ENCODE data around the gene GGTLC1.

GGTLC1 gene

GRCh38 chr20:23959054-23959453, 29.5 kb downstream of the GGTLC1 start:
- DNase-seq, result no peak

DNA sequence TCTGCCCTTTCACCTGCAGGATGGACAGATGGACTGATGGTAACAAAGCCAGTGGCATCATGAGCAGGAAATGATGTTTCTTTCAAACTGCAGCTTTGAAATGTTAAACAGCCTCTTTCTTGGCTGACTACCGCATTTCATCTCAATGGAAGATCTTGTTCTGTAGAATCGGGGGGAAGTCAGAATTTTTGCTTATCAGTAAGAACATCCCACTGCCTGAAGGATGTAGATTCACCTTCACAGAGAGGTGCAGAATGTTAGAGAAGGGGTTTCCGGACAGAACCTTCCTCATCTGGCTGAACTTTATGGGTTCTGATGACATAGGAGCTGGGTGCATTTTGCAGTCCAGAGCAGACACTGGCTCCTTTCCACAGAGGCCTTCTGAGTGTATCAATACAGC, 32.7 kb downstream of the GGTLC1 start:
- no peak for DNase-seq

- DNase-seq, result no peak
Observed at GRCh38 chr20:23954008-23954745, 34.4 kb downstream of the GGTLC1 start.

DNA sequence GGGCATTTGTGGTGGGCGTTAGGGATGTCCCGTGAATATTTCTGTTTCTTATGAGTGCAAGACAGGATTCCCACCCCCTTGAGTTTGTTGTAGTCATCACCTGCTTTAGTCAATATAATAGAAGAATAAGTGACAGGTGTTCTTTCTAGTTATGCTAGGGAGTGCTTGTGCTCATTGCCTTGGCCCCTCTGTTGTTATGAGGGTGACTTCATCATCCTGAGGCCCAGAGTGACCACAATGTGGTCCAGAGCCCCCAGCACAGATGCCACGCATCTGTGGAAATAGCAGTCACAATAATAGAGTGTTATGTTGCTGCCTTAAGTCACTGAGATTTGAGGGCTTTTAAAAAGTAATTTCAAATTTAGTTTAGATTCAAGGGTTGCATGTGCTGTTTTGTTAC, 42.4 kb downstream of the GGTLC1 start:
- DNase-seq, result no peak

DNA sequence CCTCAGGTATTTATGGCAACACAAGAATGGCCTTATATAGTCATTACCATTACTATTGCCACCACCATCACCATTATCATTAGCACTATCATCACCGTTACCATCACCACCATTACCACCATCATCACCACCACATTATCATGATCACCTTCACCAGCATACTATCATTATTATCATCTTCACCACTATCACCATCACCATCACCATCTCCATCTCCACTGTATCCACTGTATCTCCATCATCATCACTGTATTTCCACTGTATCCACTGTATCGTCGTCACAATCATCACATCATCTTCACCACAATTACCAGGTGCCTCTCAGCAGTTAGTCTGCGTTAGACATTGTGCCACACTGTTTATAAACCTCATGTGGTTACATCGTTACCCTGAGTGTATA, 45.3 kb downstream of the GGTLC1 start:
- no peak for DNase-seq

DNA sequence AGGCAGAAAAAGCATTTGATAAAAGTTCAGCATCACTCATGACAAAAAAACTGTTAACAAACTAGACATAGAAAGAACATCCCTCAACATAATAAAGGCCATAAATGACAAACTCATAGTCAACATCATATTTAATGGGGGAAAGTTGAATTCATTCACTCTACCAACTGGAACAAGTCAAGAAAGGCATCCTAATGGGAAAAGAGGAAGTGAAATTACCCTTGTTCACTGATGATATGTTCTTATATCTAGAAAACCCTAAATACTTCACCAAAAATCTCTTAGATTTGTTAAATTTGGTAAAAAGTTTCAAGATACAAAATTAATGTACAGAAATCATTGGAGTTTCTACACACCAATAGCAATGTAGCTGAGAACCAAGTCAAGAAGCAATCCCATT, 48.9 kb downstream of the GGTLC1 start:
- no peak for DNase-seq

GRCh38 chr20:23939063-23939462, 49.5 kb downstream of the GGTLC1 start:
- no peak for DNase-seq

DNA sequence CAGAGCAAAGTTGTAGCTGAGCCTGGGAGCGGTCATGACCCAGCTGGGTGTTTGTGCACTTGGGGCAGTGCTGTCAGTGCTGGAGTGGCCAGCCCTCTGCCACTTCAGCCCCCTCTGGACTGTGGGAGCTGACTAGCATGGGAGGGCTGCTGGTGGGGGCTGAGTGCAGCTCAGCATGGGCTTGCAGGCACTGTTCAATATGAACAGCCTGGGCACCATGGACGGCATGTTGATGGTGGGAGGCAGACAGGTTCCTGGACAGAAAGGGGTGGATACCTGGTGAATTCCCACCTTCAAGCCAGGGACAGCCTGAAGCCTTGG, 50.5 kb downstream of the GGTLC1 start:
- DNase-seq, result no peak

DNA sequence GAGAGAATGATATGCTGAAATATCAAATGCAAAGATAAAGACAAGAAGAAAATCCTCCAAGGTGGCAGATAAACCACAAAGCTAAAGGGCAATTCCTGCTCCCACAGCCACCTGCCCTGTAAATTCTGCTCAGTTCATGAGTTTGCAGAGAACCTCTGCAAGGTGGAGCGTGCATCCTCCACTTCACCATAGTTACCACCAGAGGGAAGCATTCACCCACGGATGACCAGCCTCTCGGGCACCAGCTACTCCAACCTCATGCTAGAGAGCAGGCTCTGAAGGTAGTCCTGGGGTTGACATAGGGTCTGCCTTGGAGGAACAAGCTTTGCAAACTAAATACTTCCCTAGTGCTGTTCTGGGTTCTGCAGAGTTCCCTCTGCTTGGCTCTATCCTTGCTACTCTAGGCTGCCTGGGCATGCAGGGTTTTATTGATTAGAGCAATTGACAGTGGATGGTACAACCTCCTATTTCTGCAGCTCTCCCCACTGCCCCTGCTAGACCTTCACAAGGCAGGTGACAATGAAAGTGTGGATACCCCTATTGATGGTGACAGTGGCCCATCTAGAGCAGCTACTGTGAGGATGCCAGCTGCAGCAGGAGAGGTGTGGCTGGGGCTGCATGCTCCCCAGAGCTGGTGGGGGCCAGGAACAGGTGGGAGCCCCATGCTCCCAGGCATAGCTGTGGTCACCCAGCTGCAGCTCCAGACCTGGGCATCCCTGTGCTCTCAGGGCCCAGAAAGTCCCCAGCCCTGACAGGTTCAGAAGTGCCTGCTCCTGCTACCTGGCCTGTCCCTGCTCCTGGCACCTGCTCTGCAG, 51.1 kb downstream of the GGTLC1 start:
- DNase-seq, result peak; percentile 19
